Nephron (organoid): Measurements from ENCODE around the gene STRN4.
"Not testable (repeated sequence)": the region's sequence is repeated elsewhere in the genome, so short reads cannot be mapped to it uniquely, and the experiment has no call there.

Source experiments
- H3K27ac Mint-ChIP-seq, 3 experiments: 2 replicates each; pipeline ENCODE4 v1.8.0; 2020; ENCODE audit warnings: mixed read lengths in 3 of 3, mild to moderate bottlenecking in 2 of 3, moderate library complexity in 1 of 3
- H3K27me3 Mint-ChIP-seq: 2 replicates; pipeline ENCODE4 v1.8.0; 2021; ENCODE audit warnings: low read depth, mild to moderate bottlenecking, moderate library complexity, mixed read lengths
- H3K36me3 Mint-ChIP-seq: 2 replicates; pipeline ENCODE4 v1.8.0; 2020; ENCODE audit warnings: low read depth, mixed read lengths
- H3K4me1 Mint-ChIP-seq: 2 replicates; pipeline ENCODE4 v1.8.0; 2020; ENCODE audit warnings: mixed read lengths
- H3K4me3 Mint-ChIP-seq, 3 experiments: 2 replicates each; pipeline ENCODE4 v1.8.0; 2020; ENCODE audit warnings: mild to moderate bottlenecking in 3 of 3, mixed read lengths in 3 of 3, moderate library complexity in 2 of 3
- H3K9me3 Mint-ChIP-seq: 2 replicates; pipeline ENCODE4 v1.8.0; 2020; ENCODE audit warnings: mixed read lengths
- CTCF ChIP-seq, 3 experiments: fragments of 200-600 bp; sonication (generic); IDR thresholded peaks; one replicate each; pipeline ENCODE4 v1.5.0; 2021; ENCODE audit warnings: antibody characterized with exemption in 3 of 3; ENCODE audit not compliant: unreplicated experiment in 3 of 3

Gene STRN4

GRCh38 chr19:46775642-46776258 is 29.5 kb upstream of the STRN4 start:
- H3K4me1 Mint-ChIP-seq, result no peaks in the 10 kb centered on the region
- no peaks in the 10 kb centered on the region for H3K27me3 Mint-ChIP-seq
- H3K9me3 Mint-ChIP-seq, result no peaks in the 10 kb centered on the region
- peaks cover 27% of the 10 kb centered on the region for H3K36me3 Mint-ChIP-seq
- TF ChIP-seq CTCF (IDR thresholded peaks at IDR 0.05; ENCODE audit: unreplicated experiment in 3 of 3), result no peak
- H3K27ac Mint-ChIP-seq, result no peak overlapping the region
- H3K4me3 Mint-ChIP-seq, result no peak overlapping the region

- Mint-ChIP-seq H3K27ac (no peak overlapping the region), H3K27me3 (no peaks in the 10 kb centered on the region), H3K36me3 (peaks cover 27% of the 10 kb centered on the region), H3K9me3 (no peaks in the 10 kb centered on the region), H3K4me3 (no peak overlapping the region), H3K4me1 (peaks cover 11% of the 10 kb centered on the region)
- TF ChIP-seq CTCF (IDR thresholded peaks at IDR 0.05; ENCODE audit: unreplicated experiment in 3 of 3), result no peak
Observed at GRCh38 chr19:46773018-46773399, 26.8 kb upstream of the STRN4 start.

GRCh38 chr19:46772170-46773017 is 26.1 kb upstream of the STRN4 start:
- Mint-ChIP-seq H3K4me1 (peaks cover 11% of the 10 kb centered on the region), H3K9me3 (no peaks in the 10 kb centered on the region), H3K36me3 (peaks cover 27% of the 10 kb centered on the region), H3K27ac (no peak overlapping the region), H3K27me3 (no peaks in the 10 kb centered on the region), H3K4me3 (no peak overlapping the region)
- TF ChIP-seq CTCF (IDR thresholded peaks at IDR 0.05; ENCODE audit: unreplicated experiment in 3 of 3), result no peak

GRCh38 chr19:46768746-46769145 is 22.5 kb upstream of the STRN4 start:
- not testable (repeated sequence) for H3K4me3 Mint-ChIP-seq, H3K9me3 Mint-ChIP-seq, H3K36me3 Mint-ChIP-seq, H3K27me3 Mint-ChIP-seq
- H3K4me1 Mint-ChIP-seq, result peaks cover 11% of the 10 kb centered on the region
- H3K27ac Mint-ChIP-seq, result peak overlapping the region; percentile 55 to 88 (median 77)

- Mint-ChIP-seq H3K9me3 (no peaks in the 10 kb centered on the region), H3K4me3 (no peak overlapping the region), H3K4me1 (peaks cover 11% of the 10 kb centered on the region), H3K36me3 (no peaks in the 10 kb centered on the region), H3K27me3 (no peaks in the 10 kb centered on the region), H3K27ac (peak overlapping the region in 2 of 3 experiments; percentile 9 to 76)
- peak; percentile 44 to 48 (median 47) for TF ChIP-seq CTCF (IDR thresholded peaks at IDR 0.05; ENCODE audit: unreplicated experiment in 3 of 3)
Observed at GRCh38 chr19:46766569-46767317, 20.5 kb upstream of the STRN4 start.

GRCh38 chr19:46764817-46765291 is 18.6 kb upstream of the STRN4 start:
- peak overlapping the region in 2 of 3 experiments; percentile 18 to 19 for H3K27ac Mint-ChIP-seq
- H3K27me3 Mint-ChIP-seq, result no peaks in the 10 kb centered on the region

More at GRCh38 chr19:46764817-46765291, 18.6 kb upstream of the STRN4 start:
- no peaks in the 10 kb centered on the region for H3K36me3 Mint-ChIP-seq
- H3K4me3 Mint-ChIP-seq, result no peak overlapping the region
- H3K9me3 Mint-ChIP-seq, result no peaks in the 10 kb centered on the region
- TF ChIP-seq CTCF (IDR thresholded peaks at IDR 0.05; ENCODE audit: unreplicated experiment in 3 of 3), result no peak
- peaks cover 20% of the 10 kb centered on the region for H3K4me1 Mint-ChIP-seq
